ENCODE measurements around the gene INTS13.

INTS13 gene

GRCh38 chr12:26906024-26906423, 31.8 kb downstream of the INTS13 start:
- TF ChIP-seq SIN3A (IDR thresholded peaks at IDR 0.05; ENCODE audit: borderline replicate concordance, insufficient read depth, low read length), result no peak
- TF ChIP-seq REST (IDR thresholded peaks at IDR 0.05; ENCODE audit: insufficient read depth in 1 of 2, low read depth in 2 of 2, low read length in 2 of 2), result no peak
- TF ChIP-seq FOXP2 (optimal IDR thresholded peaks at IDR 0.05; ENCODE audit: borderline replicate concordance, extremely low read depth, extremely low read length, insufficient read depth), result no peak
- no peak for TF ChIP-seq TAF1 (IDR thresholded peaks at IDR 0.05; ENCODE audit: borderline replicate concordance, insufficient read depth, low read length)
- no peak for TF ChIP-seq POLR2AphosphoS5 (IDR thresholded peaks at IDR 0.05; ENCODE audit: low read depth, low read length)

GRCh38 chr12:26896913-26897312, 40.9 kb downstream of the INTS13 start:
- TF ChIP-seq POLR2AphosphoS5 (IDR thresholded peaks at IDR 0.05; ENCODE audit: low read depth, low read length), result no peak
- no peak for TF ChIP-seq SIN3A (IDR thresholded peaks at IDR 0.05; ENCODE audit: borderline replicate concordance, insufficient read depth, low read length)

- no peak for TF ChIP-seq REST (IDR thresholded peaks at IDR 0.05; ENCODE audit: insufficient read depth in 1 of 2, low read depth in 2 of 2, low read length in 2 of 2)
- TF ChIP-seq SIN3A (IDR thresholded peaks at IDR 0.05; ENCODE audit: borderline replicate concordance, insufficient read depth, low read length), result no peak
- no peak for TF ChIP-seq TAF1 (IDR thresholded peaks at IDR 0.05; ENCODE audit: borderline replicate concordance, insufficient read depth, low read length)
- TF ChIP-seq POLR2AphosphoS5 (IDR thresholded peaks at IDR 0.05; ENCODE audit: low read depth, low read length), result no peak
- TF ChIP-seq FOXP2 (optimal IDR thresholded peaks at IDR 0.05; ENCODE audit: borderline replicate concordance, extremely low read depth, extremely low read length, insufficient read depth), result no peak
Measured at GRCh38 chr12:26895672-26896071, 42.1 kb downstream of the INTS13 start.

GRCh38 chr12:26891704-26892103, 46.1 kb downstream of the INTS13 start:
- TF ChIP-seq FOXP2 (optimal IDR thresholded peaks at IDR 0.05; ENCODE audit: borderline replicate concordance, extremely low read depth, extremely low read length, insufficient read depth), result no peak
- no peak for TF ChIP-seq REST (IDR thresholded peaks at IDR 0.05; ENCODE audit: insufficient read depth in 1 of 2, low read depth in 2 of 2, low read length in 2 of 2)
- no peak for TF ChIP-seq TAF1 (IDR thresholded peaks at IDR 0.05; ENCODE audit: borderline replicate concordance, insufficient read depth, low read length)
- no peak for TF ChIP-seq POLR2AphosphoS5 (IDR thresholded peaks at IDR 0.05; ENCODE audit: low read depth, low read length)
- no peak for TF ChIP-seq SIN3A (IDR thresholded peaks at IDR 0.05; ENCODE audit: borderline replicate concordance, insufficient read depth, low read length)

- TF ChIP-seq FOXP2 (optimal IDR thresholded peaks at IDR 0.05; ENCODE audit: borderline replicate concordance, extremely low read depth, extremely low read length, insufficient read depth), result no peak
- TF ChIP-seq REST (IDR thresholded peaks at IDR 0.05; ENCODE audit: insufficient read depth in 1 of 2, low read depth in 2 of 2, low read length in 2 of 2), result no peak
- TF ChIP-seq TAF1 (IDR thresholded peaks at IDR 0.05; ENCODE audit: borderline replicate concordance, insufficient read depth, low read length), result no peak
- no peak for TF ChIP-seq POLR2AphosphoS5 (IDR thresholded peaks at IDR 0.05; ENCODE audit: low read depth, low read length)
- TF ChIP-seq SIN3A (IDR thresholded peaks at IDR 0.05; ENCODE audit: borderline replicate concordance, insufficient read depth, low read length), result no peak
Measured at GRCh38 chr12:26890784-26891183, 47.0 kb downstream of the INTS13 start.
